Fibroblast of lung (primary cell): ENCODE data around the gene SERGEF. TPM values are rescaled to one million over a fixed set of nuclear protein-coding genes. Genes with fewer than 3 reads are reported as not detected.

Experiments used
- DNase-seq, 2 donors: peaks; one replicate each; pipeline versions ENCODE4 v3.0.0 to v3.0.0-alpha.2; 2010; ENCODE audit warnings: low read depth in 2 of 2
- H2AFZ ChIP-seq: 2 replicates; pipeline ENCODE4 v1.5.1; 2012; ENCODE audit warnings: low read length, control low read depth, inconsistent platforms
- H3K27ac ChIP-seq: 2 replicates; pipeline ENCODE4 v1.5.1; 2011; ENCODE audit warnings: low read length, control low read depth; ENCODE audit not compliant: insufficient read depth
- H3K27me3 ChIP-seq: 2 replicates; pipeline ENCODE4 v1.5.1; 2011; ENCODE audit warnings: mild to moderate bottlenecking, low read length; ENCODE audit not compliant: control insufficient read depth, insufficient read depth
- H3K36me3 ChIP-seq: 2 replicates; pipeline ENCODE4 v1.5.1; 2011; ENCODE audit warnings: low read length; ENCODE audit not compliant: control insufficient read depth, insufficient read depth
- H3K4me1 ChIP-seq: 2 replicates; pipeline ENCODE4 v1.5.1; 2011; ENCODE audit warnings: low read length; ENCODE audit not compliant: control insufficient read depth, insufficient read depth; ENCODE audit errors: extremely low read depth
- H3K4me2 ChIP-seq: 2 replicates; pipeline ENCODE4 v1.5.1; 2011; ENCODE audit warnings: low read length, control low read depth; ENCODE audit not compliant: insufficient read depth; ENCODE audit errors: extremely low read depth
- H3K4me3 ChIP-seq, 4 experiments: fragments of 200-600 bp in 1 of 4; sonication (generic) in 1 of 4; replicated peaks in 1 of 4; 2 replicates each; pipeline ENCODE4 v1.5.1; 2011 to 2016; ENCODE audit warnings: low read length in 4 of 4, low read depth in 3 of 4, mild to moderate bottlenecking in 3 of 4, control low read depth in 2 of 4, inconsistent platforms in 1 of 4, mixed read lengths in 1 of 4; ENCODE audit not compliant: insufficient read depth in 1 of 4; ENCODE audit errors: control extremely low read depth in 1 of 4
- H3K79me2 ChIP-seq: 2 replicates; pipeline ENCODE4 v1.5.1; 2012; ENCODE audit warnings: mild to moderate bottlenecking, low read length, inconsistent platforms; ENCODE audit not compliant: control insufficient read depth, insufficient read depth
- H3K9ac ChIP-seq: 2 replicates; pipeline ENCODE4 v1.5.1; 2011; ENCODE audit warnings: mild to moderate bottlenecking, low read length, control low read depth; ENCODE audit not compliant: insufficient read depth
- H3K9me3 ChIP-seq: 2 replicates; pipeline ENCODE4 v1.5.1; 2012; ENCODE audit warnings: low read depth, low read length; ENCODE audit not compliant: control insufficient read depth, insufficient read depth
- H4K20me1 ChIP-seq: 2 replicates; pipeline ENCODE4 v1.5.1; 2011; ENCODE audit warnings: low read length; ENCODE audit not compliant: control insufficient read depth, insufficient read depth; ENCODE audit errors: extremely low read depth
- CTCF ChIP-seq, 2 donors: IDR thresholded peaks in 1 of 2; conservative IDR thresholded peaks in 1 of 2; 1 replicate in 1 of 2; 2 replicates in 1 of 2; pipeline ENCODE4 v1.5.1; 2011 to 2012; ENCODE audit warnings: low read length in 2 of 2, control low read depth in 1 of 2, inconsistent platforms in 1 of 2, low read depth in 1 of 2, mild to moderate bottlenecking in 1 of 2
- EZH2 ChIP-seq: IDR thresholded peaks from 2 replicates; pipeline ENCODE4 v1.5.1; 2012; ENCODE audit warnings: low read length, control low read depth, mild to moderate bottlenecking; ENCODE audit errors: missing control alignments
- polyA plus RNA-seq, 2 donors: library from polyadenylated mRNA; depleted of rRNA in 1 of 2; stranded (reverse) in 1 of 2; unstranded in 1 of 2; fragments of >200 nt; gene quantifications; 2 replicates each; pipeline ENCODE4 v1.2.1, GENCODE V29; 2011 to 2012; ENCODE audit warnings: missing spikeins in 1 of 2
- total RNA-seq: library from RNA; depleted of rRNA; stranded (reverse); fragments of >200 nt; gene quantifications from 2 replicates; pipeline ENCODE4 v1.2.1, GENCODE V29; 2014

Gene SERGEF
- total and polyA plus RNA-seq, 2 donors (not counting 1 experiment from before 2014, with no cell fraction given) = 14.5 to 38.5 TPM

- H3K9ac ChIP-seq = no peak overlapping the region
- H3K27me3 ChIP-seq = peaks cover 4% of the 10 kb centered on the region
- peaks cover 7% of the 10 kb centered on the region for H3K4me1 ChIP-seq
- no peaks in the 10 kb centered on the region for H3K79me2 ChIP-seq
- no peaks in the 10 kb centered on the region for H3K36me3 ChIP-seq
- no peak for DNase-seq
- H3K27ac ChIP-seq = no peak overlapping the region
- no peak overlapping the region for H2AFZ ChIP-seq
- no peaks in the 10 kb centered on the region for H4K20me1 ChIP-seq
- no peaks in the 10 kb centered on the region for H3K9me3 ChIP-seq
- no peak overlapping the region for H3K4me2 ChIP-seq
- TF ChIP-seq EZH2 (no peak), CTCF (conservative IDR thresholded peaks at IDR 0.05 in 1 of 2, IDR thresholded peaks at IDR 0.05 in 1 of 2; ENCODE audit: low read depth in 1 of 2, low read length in 2 of 2) (no peak)
- H3K4me3 ChIP-seq = no peak overlapping the region
Measured at GRCh38 chr11:17782603-17783337, 230.1 kb downstream of the SERGEF start.

- Histone ChIP-seq H3K9me3 (no peaks in the 10 kb centered on the region), H3K4me3 (no peak overlapping the region), H3K9ac (no peak overlapping the region), H3K36me3 (no peaks in the 10 kb centered on the region), H3K27ac (no peak overlapping the region), H3K4me1 (peaks cover 2% of the 10 kb centered on the region), H3K27me3 (peaks cover 4% of the 10 kb centered on the region), H2AFZ (no peak overlapping the region), H3K4me2 (no peak overlapping the region), H4K20me1 (no peaks in the 10 kb centered on the region), H3K79me2 (no peaks in the 10 kb centered on the region)
- DNase-seq = no peak
- TF ChIP-seq CTCF (conservative IDR thresholded peaks at IDR 0.05 in 1 of 2, IDR thresholded peaks at IDR 0.05 in 1 of 2; ENCODE audit: low read depth in 1 of 2, low read length in 2 of 2) = no peak
- TF ChIP-seq EZH2 = no peak
Measured at GRCh38 chr11:17782145-17782544, 230.7 kb downstream of the SERGEF start.

- Histone ChIP-seq H3K4me1 (no peaks in the 10 kb centered on the region), H3K4me2 (no peak overlapping the region), H3K36me3 (no peaks in the 10 kb centered on the region), H3K9ac (no peak overlapping the region), H3K9me3 (no peaks in the 10 kb centered on the region), H3K27ac (no peak overlapping the region), H3K79me2 (no peaks in the 10 kb centered on the region), H3K27me3 (peaks cover 4% of the 10 kb centered on the region), H3K4me3 (no peak overlapping the region), H2AFZ (no peak overlapping the region), H4K20me1 (no peaks in the 10 kb centered on the region)
- DNase-seq = no peak
- no peak for TF ChIP-seq CTCF (conservative IDR thresholded peaks at IDR 0.05 in 1 of 2, IDR thresholded peaks at IDR 0.05 in 1 of 2; ENCODE audit: low read depth in 1 of 2, low read length in 2 of 2)
- TF ChIP-seq EZH2 = no peak
Measured at GRCh38 chr11:17781626-17782025, 231.2 kb downstream of the SERGEF start.
